HG03108 (cell line): ENCODE data around the gene ARID2.

ENCODE experiments used
- ATAC-seq: cut with Tn5 transposase; IDR thresholded peaks from one replicate; pipeline ENCODE4 v1.9.1; 2021; ENCODE audit warnings: moderate library complexity; ENCODE audit not compliant: unreplicated experiment

The ARID2 gene

GRCh38 chr12:45760333-45760732 is 30.8 kb downstream of the ARID2 start:
- no peak for ATAC-seq

GRCh38 chr12:45762185-45763110 is 32.9 kb downstream of the ARID2 start:
- peak; percentile 50 for ATAC-seq

GRCh38 chr12:45763381-45763780 is 33.9 kb downstream of the ARID2 start:
- ATAC-seq: no peak

- no peak for ATAC-seq
These were observed 38.7 kb downstream of the ARID2 start for GRCh38 chr12:45768194-45768593.

- ATAC-seq: no peak
These were observed 44.2 kb downstream of the ARID2 start for GRCh38 chr12:45773747-45774146.

- ATAC-seq: no peak
These were observed 45.1 kb downstream of the ARID2 start for GRCh38 chr12:45774508-45775162.

GRCh38 chr12:45775465-45775864 is 46.0 kb downstream of the ARID2 start:
- ATAC-seq: no peak

GRCh38 chr12:45775964-45776363 is 46.5 kb downstream of the ARID2 start:
- ATAC-seq: no peak

GRCh38 chr12:45779936-45780335 is 50.4 kb downstream of the ARID2 start:
- no peak for ATAC-seq

GRCh38 chr12:45781080-45781479 is 51.6 kb downstream of the ARID2 start:
- no peak for ATAC-seq

- no peak for ATAC-seq
These were observed 55.8 kb downstream of the ARID2 start for GRCh38 chr12:45785315-45785714.

- no peak for ATAC-seq
These were observed 59.5 kb downstream of the ARID2 start for GRCh38 chr12:45789025-45789424.

GRCh38 chr12:45794422-45794821 is 64.9 kb downstream of the ARID2 start:
- ATAC-seq: no peak

GRCh38 chr12:45801625-45802024 is 72.1 kb downstream of the ARID2 start:
- no peak for ATAC-seq

GRCh38 chr12:45803111-45803510 is 73.6 kb downstream of the ARID2 start:
- no peak for ATAC-seq

- no peak for ATAC-seq
These were observed 87.1 kb downstream of the ARID2 start for GRCh38 chr12:45816652-45817051.

- ATAC-seq: peak; percentile 22
These were observed 98.5 kb downstream of the ARID2 start for GRCh38 chr12:45827974-45828373.

- ATAC-seq: peak; percentile 71
These were observed 98.9 kb downstream of the ARID2 start for GRCh38 chr12:45828402-45828801.

GRCh38 chr12:45831590-45831989 is 102.1 kb downstream of the ARID2 start:
- ATAC-seq: no peak

- no peak for ATAC-seq
These were observed 103.9 kb downstream of the ARID2 start for GRCh38 chr12:45833401-45833800.

GRCh38 chr12:45834809-45835208 is 105.3 kb downstream of the ARID2 start:
- ATAC-seq: no peak

- no peak for ATAC-seq
These were observed 110.4 kb downstream of the ARID2 start for GRCh38 chr12:45839917-45840316.
